Osteoblast (primary cell): ENCODE measurements around the gene LRBA. TPM values are rescaled to one million over a fixed set of nuclear protein-coding genes. Genes with fewer than 3 reads are reported as not detected.

ENCODE experiments used
- DNase-seq: peaks from one replicate; pipeline ENCODE4 v3.0.0; 2011; ENCODE audit warnings: low spot score, mixed read lengths; ENCODE audit not compliant: insufficient read length; ENCODE audit errors: missing footprints
- H2AFZ ChIP-seq: 2 replicates; pipeline ENCODE4 v1.6.0; 2011; ENCODE audit warnings: mild to moderate bottlenecking, low read length
- H3K27ac ChIP-seq: 2 replicates; pipeline ENCODE4 v1.5.1; 2011; ENCODE audit warnings: mild to moderate bottlenecking, low read depth, low read length, moderate library complexity
- H3K27me3 ChIP-seq: 2 replicates; pipeline ENCODE4 v1.6.0; 2012; ENCODE audit warnings: mild to moderate bottlenecking, control low read depth, inconsistent platforms, low read length, moderate library complexity; ENCODE audit not compliant: insufficient read depth
- H3K36me3 ChIP-seq: 2 replicates; pipeline ENCODE4 v1.5.1; 2011; ENCODE audit warnings: mild to moderate bottlenecking, low read length, control low read depth, moderate library complexity; ENCODE audit not compliant: insufficient read depth
- H3K4me1 ChIP-seq: 2 replicates; pipeline ENCODE4 v1.5.1; 2011; ENCODE audit warnings: mild to moderate bottlenecking, low read length, control low read depth, moderate library complexity; ENCODE audit not compliant: insufficient read depth
- H3K4me2 ChIP-seq: 2 replicates; pipeline ENCODE4 v1.6.0; 2011; ENCODE audit warnings: mild to moderate bottlenecking, low read length; ENCODE audit not compliant: insufficient read depth
- H3K4me3 ChIP-seq: fragments of 200-600 bp; sonication (generic); 3 replicates; pipeline ENCODE4 v1.5.1; 2012; ENCODE audit warnings: mild to moderate bottlenecking, low read length, inconsistent platforms; ENCODE audit not compliant: insufficient read depth
- H3K79me2 ChIP-seq: 2 replicates; pipeline ENCODE4 v1.6.0; 2012; ENCODE audit warnings: mild to moderate bottlenecking, low read length, control low read depth, inconsistent platforms; ENCODE audit not compliant: insufficient read depth
- H3K9me3 ChIP-seq: 2 replicates; pipeline ENCODE4 v1.5.1; 2011; ENCODE audit warnings: low read depth, low read length, control low read depth
- H4K20me1 ChIP-seq: 2 replicates; pipeline ENCODE4 v1.6.0; 2012; ENCODE audit warnings: mild to moderate bottlenecking, low read length, control low read depth; ENCODE audit not compliant: insufficient read depth
- CTCF ChIP-seq: IDR thresholded peaks from 2 replicates; pipeline ENCODE4 v1.5.1; 2011; ENCODE audit warnings: mild to moderate bottlenecking, low read depth, low read length, moderate library complexity; ENCODE audit errors: extremely low read depth
- total RNA-seq: library from RNA; depleted of rRNA; stranded (reverse); fragments of >200 nt; gene quantifications from 2 replicates; pipeline ENCODE4 v1.2.3, GENCODE V29; 2012

The LRBA gene
- total RNA-seq, 1 donor = 67.3 TPM

- Histone ChIP-seq H3K9me3 (no peaks in the 10 kb centered on the region), H3K79me2 (no peaks in the 10 kb centered on the region), H3K4me3 (no peak overlapping the region), H2AFZ (no peak overlapping the region), H3K27me3 (no peaks in the 10 kb centered on the region), H3K4me2 (no peak overlapping the region), H3K27ac (no peak overlapping the region), H3K4me1 (no peaks in the 10 kb centered on the region), H3K36me3 (no peaks in the 10 kb centered on the region), H4K20me1 (no peaks in the 10 kb centered on the region)
- TF ChIP-seq CTCF = no peak
- DNase-seq = no peak
Observed at GRCh38 chr4:150547154-150547838, 467.8 kb downstream of the LRBA start.

GRCh38 chr4:150546286-150546685 is 468.8 kb downstream of the LRBA start:
- Histone ChIP-seq H3K9me3 (no peaks in the 10 kb centered on the region), H3K4me2 (no peak overlapping the region), H3K36me3 (no peaks in the 10 kb centered on the region), H2AFZ (no peak overlapping the region), H4K20me1 (no peaks in the 10 kb centered on the region), H3K79me2 (no peaks in the 10 kb centered on the region), H3K27ac (no peak overlapping the region), H3K4me1 (no peaks in the 10 kb centered on the region), H3K4me3 (no peak overlapping the region), H3K27me3 (no peaks in the 10 kb centered on the region)
- DNase-seq = no peak
- no peak for TF ChIP-seq CTCF

- H2AFZ ChIP-seq = no peak overlapping the region
- H3K79me2 ChIP-seq = no peaks in the 10 kb centered on the region
- no peak for DNase-seq
- H3K4me2 ChIP-seq = no peak overlapping the region
- no peaks in the 10 kb centered on the region for H3K9me3 ChIP-seq
- no peak overlapping the region for H3K4me3 ChIP-seq
- H3K4me1 ChIP-seq = no peaks in the 10 kb centered on the region
- no peaks in the 10 kb centered on the region for H4K20me1 ChIP-seq
- H3K27me3 ChIP-seq = no peaks in the 10 kb centered on the region
- no peak overlapping the region for H3K27ac ChIP-seq
- no peaks in the 10 kb centered on the region for H3K36me3 ChIP-seq
- no peak for TF ChIP-seq CTCF
Observed at GRCh38 chr4:150543042-150543441, 472.0 kb downstream of the LRBA start.

GRCh38 chr4:150541681-150542080 is 473.4 kb downstream of the LRBA start:
- no peak for DNase-seq
- Histone ChIP-seq H3K27me3 (no peaks in the 10 kb centered on the region), H3K9me3 (no peaks in the 10 kb centered on the region), H4K20me1 (no peaks in the 10 kb centered on the region), H3K36me3 (no peaks in the 10 kb centered on the region), H3K27ac (no peak overlapping the region), H2AFZ (no peak overlapping the region), H3K4me1 (no peaks in the 10 kb centered on the region), H3K4me3 (no peak overlapping the region), H3K4me2 (no peak overlapping the region), H3K79me2 (no peaks in the 10 kb centered on the region)
- no peak for TF ChIP-seq CTCF
